CD4-positive, alpha-beta memory T cell (primary cell): ENCODE data around the gene MYO7A. TPM values are rescaled to one million over a fixed set of nuclear protein-coding genes. Genes with fewer than 3 reads are reported as not detected.
"Not testable (repeated sequence)": the region's sequence is repeated elsewhere in the genome, so short reads cannot be mapped to it uniquely, and the experiment has no call there.

ENCODE experiments used
- CTCF ChIA-PET: fragments of 350-600 bp; sonication (Branson Sonifier 250); formaldehyde crosslinking; loops from one replicate; lab custom pipeline; 2021; ENCODE audit warnings: inconsistent platforms; ENCODE audit not compliant: partially characterized antibody; lab: Charles Lee
- POLR2A ChIA-PET: fragments of 350-600 bp; sonication (Branson Sonifier 250); formaldehyde crosslinking; loops from one replicate; lab custom pipeline; 2021; ENCODE audit not compliant: partially characterized antibody; lab: Charles Lee
- DNase-seq, 5 donors: peaks; one replicate each; pipeline versions ENCODE4 v3.0.0 to v3.0.0-alpha.2; 2020 to 2022; ENCODE audit warnings: mixed read lengths in 1 of 5
- H3K27ac ChIP-seq: one replicate; pipeline ENCODE4 v1.7.0; 2013; ENCODE audit warnings: low read depth, low read length
- H3K27me3 ChIP-seq: 2 replicates; pipeline ENCODE4 v1.7.0; 2013; ENCODE audit warnings: mild to moderate bottlenecking, low read length, moderate library complexity; ENCODE audit not compliant: insufficient read depth
- H3K36me3 ChIP-seq: 2 replicates; pipeline ENCODE4 v1.7.0; 2013; ENCODE audit warnings: mild to moderate bottlenecking, low read length, moderate library complexity; ENCODE audit not compliant: insufficient read depth
- H3K4me1 ChIP-seq: 2 replicates; pipeline ENCODE4 v1.7.0; 2013; ENCODE audit warnings: mild to moderate bottlenecking, low read length, moderate library complexity; ENCODE audit not compliant: insufficient read depth
- H3K4me3 ChIP-seq, 2 donors: one replicate each; pipeline ENCODE4 v1.7.0; 2013; ENCODE audit warnings: low read length in 2 of 2, mild to moderate bottlenecking in 1 of 2
- H3K9me3 ChIP-seq, 2 donors: one replicate each; pipeline ENCODE4 v1.7.0; 2013; ENCODE audit warnings: low read length in 2 of 2, control low read depth in 1 of 2; ENCODE audit not compliant: control insufficient read depth in 1 of 2
- H3K27ac Mint-ChIP-seq, 7 donors: one replicate each; pipeline ENCODE4 v1.8.0; 2020 to 2021; ENCODE audit warnings: mixed read lengths in 7 of 7, mild to moderate bottlenecking in 6 of 7, inconsistent platforms in 3 of 7, moderate library complexity in 3 of 7
- H3K27me3 Mint-ChIP-seq, 2 donors: one replicate each; pipeline ENCODE4 v1.8.0; 2020 to 2021; ENCODE audit warnings: mixed read lengths in 2 of 2
- H3K36me3 Mint-ChIP-seq, 2 donors: one replicate each; pipeline ENCODE4 v1.8.0; 2020 to 2021; ENCODE audit warnings: mixed read lengths in 2 of 2, inconsistent platforms in 1 of 2, mild to moderate bottlenecking in 1 of 2
- H3K4me1 Mint-ChIP-seq, 4 donors: one replicate each; pipeline ENCODE4 v1.8.0; 2020 to 2021; ENCODE audit warnings: mixed read lengths in 4 of 4, mild to moderate bottlenecking in 1 of 4
- H3K4me3 Mint-ChIP-seq, 8 donors: one replicate each; pipeline ENCODE4 v1.8.0; 2020 to 2021; ENCODE audit warnings: mixed read lengths in 8 of 8, mild to moderate bottlenecking in 7 of 8, moderate library complexity in 6 of 8, inconsistent platforms in 3 of 8
- H3K9me3 Mint-ChIP-seq, 8 donors: one replicate each; pipeline ENCODE4 v1.8.0; 2020 to 2021; ENCODE audit warnings: mixed read lengths in 8 of 8, mild to moderate bottlenecking in 5 of 8, inconsistent platforms in 3 of 8, moderate library complexity in 1 of 8
- intact Hi-C: fragments of 100-400 bp; cut with micrococcal nuclease; formaldehyde crosslinking; loops from one replicate; pipeline ENCODE4 v1.15.1; 2023
- polyA plus RNA-seq, 2 donors: library from polyadenylated mRNA; unstranded; fragments of 300-500 nt; fragmentation: Illumina TruSeq; gene quantifications; one replicate each; pipeline ENCODE4 v1.2.3, GENCODE V29; 2021
- total RNA-seq, 2 experiments: library from RNA; stranded (reverse); gene quantifications; one replicate each; pipeline ENCODE4 v1.2.3, GENCODE V29; 2021

The MYO7A gene
- total and polyA plus RNA-seq, 4 experiments from 2014 or later: 0.20 to 0.47 (median 0.24) TPM; not detected in 1

- H3K9me3 ChIP-seq: no peaks in the 10 kb centered on the region
- no peaks in the 10 kb centered on the region for H3K27me3 ChIP-seq
- no peak overlapping the region for H3K4me3 ChIP-seq
- intact Hi-C loops: loop anchor here (5.0 kb wide), 1 partner anchor 286 kb away; no protein-coding TSS in a partner anchor
- H3K27ac ChIP-seq: no peak overlapping the region
- no peak overlapping the region for H3K4me3 Mint-ChIP-seq
- CTCF ChIA-PET: interaction anchor here (1.0 to 5.8 kb wide), 6 partner anchors 12 to 94 kb away, joined by 3 to 107 read pairs (median 19); no protein-coding TSS in a partner anchor
- peak overlapping the region in 1 of 7 donors; percentile 31 for H3K27ac Mint-ChIP-seq
- no peaks in the 10 kb centered on the region for H3K36me3 ChIP-seq
- H3K4me1 Mint-ChIP-seq: peaks cover 1 to 7% (median 5%) of the 10 kb centered on the region in 4 donors
- H3K9me3 Mint-ChIP-seq: peaks cover 0 to 3% (median 0%) of the 10 kb centered on the region in 8 donors
- H3K27me3 Mint-ChIP-seq: no peaks in the 10 kb centered on the region
- no peaks in the 10 kb centered on the region for H3K36me3 Mint-ChIP-seq
- POLR2A ChIA-PET: interaction anchor here (3.1 kb wide), 1 partner anchor 46 kb away, joined by 18 read pairs; no protein-coding TSS in a partner anchor
- DNase-seq: no peak
- peaks cover 6% of the 10 kb centered on the region for H3K4me1 ChIP-seq
Observed at GRCh38 chr11:77093056-77093891, 34.8 kb upstream of the MYO7A start.

GRCh38 chr11:77093987-77094840 lies 33.8 kb upstream of the MYO7A start:
- Mint-ChIP-seq H3K36me3 (no peaks in the 10 kb centered on the region), H3K4me3 (no peak overlapping the region), H3K9me3 (peaks cover 0 to 3% (median 0%) of the 10 kb centered on the region in 8 donors), H3K27ac (no peak overlapping the region), H3K4me1 (peaks cover 1 to 7% (median 5%) of the 10 kb centered on the region in 4 donors), H3K27me3 (no peaks in the 10 kb centered on the region)
- ChIA-PET POLR2A (no interaction called here), CTCF (interaction anchor here (0.9 to 1.4 kb wide), 4 partner anchors 37 to 287 kb away, joined by 3 read pairs; no protein-coding TSS in a partner anchor)
- H3K9me3 ChIP-seq: no peaks in the 10 kb centered on the region
- H3K27ac ChIP-seq: no peak overlapping the region
- peaks cover 6% of the 10 kb centered on the region for H3K4me1 ChIP-seq
- H3K36me3 ChIP-seq: no peaks in the 10 kb centered on the region
- no peak overlapping the region for H3K4me3 ChIP-seq
- H3K27me3 ChIP-seq: no peaks in the 10 kb centered on the region
- intact Hi-C loops: loop anchor here (5.0 kb wide), 1 partner anchor 287 kb away; no protein-coding TSS in a partner anchor
- DNase-seq: no peak

GRCh38 chr11:77094841-77095365 lies 33.1 kb upstream of the MYO7A start:
- no peak overlapping the region for H3K4me3 ChIP-seq
- ChIA-PET CTCF (interaction anchor here (0.9 to 1.2 kb wide), 3 partner anchors 47 to 288 kb away, joined by 3 to 5 read pairs (median 3); no protein-coding TSS in a partner anchor), POLR2A (no interaction called here)
- Mint-ChIP-seq H3K36me3 (no peaks in the 10 kb centered on the region), H3K9me3 (peaks cover 0 to 3% (median 0%) of the 10 kb centered on the region in 8 donors), H3K4me3 (no peak overlapping the region), H3K4me1 (peaks cover 1 to 7% (median 5%) of the 10 kb centered on the region in 4 donors), H3K27me3 (no peaks in the 10 kb centered on the region), H3K27ac (no peak overlapping the region)
- H3K27ac ChIP-seq: no peak overlapping the region
- intact Hi-C loops: loop anchor here (5.0 kb wide), 1 partner anchor 288 kb away; no protein-coding TSS in a partner anchor
- H3K27me3 ChIP-seq: no peaks in the 10 kb centered on the region
- no peaks in the 10 kb centered on the region for H3K36me3 ChIP-seq
- no peaks in the 10 kb centered on the region for H3K9me3 ChIP-seq
- DNase-seq: no peak
- peaks cover 6% of the 10 kb centered on the region for H3K4me1 ChIP-seq

- no peak overlapping the region for H3K4me3 ChIP-seq
- no peak overlapping the region for H3K27ac Mint-ChIP-seq
- no peaks in the 10 kb centered on the region for H3K9me3 Mint-ChIP-seq
- no peaks in the 10 kb centered on the region for H3K27me3 Mint-ChIP-seq
- no peaks in the 10 kb centered on the region for H3K27me3 ChIP-seq
- no peak overlapping the region for H3K27ac ChIP-seq
- intact Hi-C loops: no loop called here
- no peak for DNase-seq
- H3K4me1 ChIP-seq: peaks cover 3% of the 10 kb centered on the region
- no peaks in the 10 kb centered on the region for H3K9me3 ChIP-seq
- no peaks in the 10 kb centered on the region for H3K36me3 Mint-ChIP-seq
- ChIA-PET POLR2A (no interaction called here), CTCF (interaction anchor here (1.0 to 1.3 kb wide), 3 partner anchors 9 to 289 kb away, joined by 3 to 5 read pairs (median 3); no protein-coding TSS in a partner anchor)
- H3K36me3 ChIP-seq: no peaks in the 10 kb centered on the region
- no peak overlapping the region for H3K4me3 Mint-ChIP-seq
- H3K4me1 Mint-ChIP-seq: peaks cover 1 to 6% (median 5%) of the 10 kb centered on the region in 4 donors
Observed at GRCh38 chr11:77095551-77096490, 32.2 kb upstream of the MYO7A start.

- Mint-ChIP-seq H3K4me3 (no peak overlapping the region), H3K4me1 (peaks cover 0 to 2% (median 0%) of the 10 kb centered on the region in 4 donors), H3K27me3 (no peaks in the 10 kb centered on the region), H3K27ac (no peak overlapping the region), H3K9me3 (no peaks in the 10 kb centered on the region), H3K36me3 (no peaks in the 10 kb centered on the region)
- no peaks in the 10 kb centered on the region for H3K27me3 ChIP-seq
- no peaks in the 10 kb centered on the region for H3K4me1 ChIP-seq
- H3K4me3 ChIP-seq: no peak overlapping the region
- ChIA-PET CTCF (interaction anchor here (1.3 kb wide), 1 partner anchor 10 kb away, joined by 3 read pairs; no protein-coding TSS in a partner anchor), POLR2A (no interaction called here)
- no peaks in the 10 kb centered on the region for H3K36me3 ChIP-seq
- no peaks in the 10 kb centered on the region for H3K9me3 ChIP-seq
- no peak for DNase-seq
- intact Hi-C loops: no loop called here
- no peak overlapping the region for H3K27ac ChIP-seq
Observed at GRCh38 chr11:77096591-77097019, 31.4 kb upstream of the MYO7A start.

- CTCF ChIA-PET, H3K9me3 ChIP-seq, H3K9me3 Mint-ChIP-seq, intact Hi-C loops, DNase-seq, H3K4me1 Mint-ChIP-seq, H3K27me3 ChIP-seq, H3K4me3 ChIP-seq, H3K4me3 Mint-ChIP-seq, H3K36me3 ChIP-seq, H3K4me1 ChIP-seq, H3K36me3 Mint-ChIP-seq, H3K27me3 Mint-ChIP-seq, H3K27ac ChIP-seq, H3K27ac Mint-ChIP-seq, POLR2A ChIA-PET: not testable (repeated sequence)
Observed at GRCh38 chr11:77097180-77097579, 30.9 kb upstream of the MYO7A start.
